ENCODE measurements around the gene LRRC49. TPM values are rescaled to one million over a fixed set of nuclear protein-coding genes. Genes with fewer than 3 reads are reported as not detected.

The LRRC49 gene
- total and polyA plus RNA-seq, 12 donors, result 9.7 to 149 (median 67.3) TPM

DNA sequence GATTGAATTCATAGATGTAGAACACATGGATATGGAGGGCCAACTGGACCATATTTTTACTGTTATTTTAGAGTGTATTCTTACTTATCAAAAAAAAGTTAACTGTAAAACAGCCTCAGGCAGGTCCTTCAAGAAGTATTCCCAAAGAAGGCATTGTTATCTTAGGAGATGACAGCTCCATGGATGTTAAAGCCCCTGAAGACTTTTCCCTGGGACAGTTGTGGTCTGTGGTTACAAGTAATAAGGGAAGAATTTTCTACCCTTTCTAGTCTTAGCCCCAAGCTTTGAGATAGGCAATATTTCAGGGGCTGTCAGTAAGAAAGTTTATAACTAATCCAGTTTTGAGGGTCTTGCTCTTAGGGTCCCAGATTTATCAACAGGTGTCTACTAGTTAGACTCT is 62.5 kb downstream of the LRRC49 start:
- no peak overlapping the region for H3K4me3 ChIP-seq
- intact Hi-C loops (cut with DNase I), result no loop called here
- H3K27ac ChIP-seq, result no peak overlapping the region
- DNase-seq (no peak), ATAC-seq (no peak)
- H3K27me3 ChIP-seq, result no peaks in the 10 kb centered on the region
- no peaks in the 10 kb centered on the region for H3K36me3 ChIP-seq
- peaks cover 0 to 7% (median 0%) of the 10 kb centered on the region in 9 donors for H3K4me1 ChIP-seq
- H3K9me3 ChIP-seq, result peaks cover 0 to 14% (median 9%) of the 10 kb centered on the region in 11 donors
- TF ChIP-seq, protein P1, sequence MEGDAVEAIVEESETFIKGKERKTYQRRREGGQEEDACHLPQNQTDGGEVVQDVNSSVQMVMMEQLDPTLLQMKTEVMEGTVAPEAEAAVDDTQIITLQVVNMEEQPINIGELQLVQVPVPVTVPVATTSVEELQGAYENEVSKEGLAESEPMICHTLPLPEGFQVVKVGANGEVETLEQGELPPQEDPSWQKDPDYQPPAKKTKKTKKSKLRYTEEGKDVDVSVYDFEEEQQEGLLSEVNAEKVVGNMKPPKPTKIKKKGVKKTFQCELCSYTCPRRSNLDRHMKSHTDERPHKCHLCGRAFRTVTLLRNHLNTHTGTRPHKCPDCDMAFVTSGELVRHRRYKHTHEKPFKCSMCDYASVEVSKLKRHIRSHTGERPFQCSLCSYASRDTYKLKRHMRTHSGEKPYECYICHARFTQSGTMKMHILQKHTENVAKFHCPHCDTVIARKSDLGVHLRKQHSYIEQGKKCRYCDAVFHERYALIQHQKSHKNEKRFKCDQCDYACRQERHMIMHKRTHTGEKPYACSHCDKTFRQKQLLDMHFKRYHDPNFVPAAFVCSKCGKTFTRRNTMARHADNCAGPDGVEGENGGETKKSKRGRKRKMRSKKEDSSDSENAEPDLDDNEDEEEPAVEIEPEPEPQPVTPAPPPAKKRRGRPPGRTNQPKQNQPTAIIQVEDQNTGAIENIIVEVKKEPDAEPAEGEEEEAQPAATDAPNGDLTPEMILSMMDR (IDR thresholded peaks at IDR 0.05), result no peak

DNA sequence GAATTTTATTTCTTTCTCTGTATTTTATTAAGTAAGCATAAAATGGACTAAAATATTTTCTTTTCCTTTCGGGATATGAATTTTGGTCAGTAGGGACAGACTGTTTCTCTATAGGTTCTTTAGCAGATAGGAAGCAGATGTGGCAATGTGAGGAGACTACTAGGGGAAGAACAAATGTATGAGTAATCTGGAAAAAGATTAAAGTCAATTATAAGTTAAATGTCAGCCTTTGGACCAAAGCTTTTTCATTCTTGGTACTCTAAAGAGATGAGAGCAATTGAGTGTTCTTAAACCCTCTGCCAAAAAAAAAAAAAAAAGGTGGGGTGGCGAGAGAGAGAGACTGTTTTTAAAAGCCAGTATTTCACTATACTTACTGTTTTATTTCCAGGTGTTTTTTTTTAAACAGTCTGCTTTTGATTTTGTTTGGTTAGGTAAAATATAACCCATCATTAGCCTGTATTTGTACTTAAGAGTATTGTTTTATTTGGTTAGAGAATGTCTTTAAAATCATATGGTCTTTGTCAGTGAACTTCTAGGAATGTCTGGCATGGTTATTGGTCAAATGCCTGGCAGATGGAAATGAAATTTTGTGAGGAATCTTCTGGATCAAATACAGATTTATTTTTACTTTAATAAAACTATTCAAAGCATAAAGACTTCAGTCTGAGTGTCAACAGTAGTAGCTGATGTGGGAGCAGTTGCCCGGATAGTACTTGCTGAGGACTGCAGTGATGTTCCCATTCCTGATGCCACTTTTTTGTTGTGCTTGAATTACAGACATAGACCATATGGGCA is 63.8 kb downstream of the LRRC49 start:
- no peaks in the 10 kb centered on the region for H3K36me3 ChIP-seq
- H3K27me3 ChIP-seq, result no peaks in the 10 kb centered on the region
- no peak for ATAC-seq
- no peak overlapping the region for H3K27ac ChIP-seq
- peaks cover 0 to 7% (median 0%) of the 10 kb centered on the region in 9 donors for H3K4me1 ChIP-seq
- H3K9me3 ChIP-seq, result peaks cover 0 to 6% (median under 1%) of the 10 kb centered on the region in 11 donors
- WGBS, 2 donors, result 76 to 78% methylated on average over 3 of the region's 3 CpGs
- intact Hi-C loops (cut with DNase I), result no loop called here
- no peak for DNase-seq
- TF ChIP-seq, protein P1 (IDR thresholded peaks at IDR 0.05), result no peak
- H3K4me3 ChIP-seq, result no peak overlapping the region

DNA sequence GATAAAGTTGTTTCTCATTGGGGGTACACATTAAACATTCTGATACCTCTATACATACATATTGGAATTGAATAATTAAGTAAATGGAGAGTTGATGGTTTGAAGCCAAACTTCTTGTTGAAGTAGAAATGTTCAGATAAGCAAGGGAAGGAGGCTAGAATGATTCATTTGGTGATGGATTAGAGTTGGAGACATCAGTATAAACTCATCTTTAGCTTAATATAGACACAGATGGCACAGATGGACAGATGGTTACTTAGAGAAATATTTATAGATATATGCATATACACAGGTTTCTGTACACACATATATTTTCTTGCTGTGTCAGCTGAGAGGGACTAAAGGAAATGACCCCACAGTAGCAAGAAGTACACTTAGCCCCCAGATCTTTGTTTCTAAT is 69.5 kb downstream of the LRRC49 start:
- Histone ChIP-seq H3K27me3 (no peaks in the 10 kb centered on the region), H3K9me3 (no peaks in the 10 kb centered on the region), H3K27ac (no peak overlapping the region), H3K4me3 (no peak overlapping the region), H3K36me3 (peaks cover 0 to 10% (median 0%) of the 10 kb centered on the region in 9 donors), H3K4me1 (no peaks in the 10 kb centered on the region)
- ATAC-seq (no peak), DNase-seq (no peak)
- TF ChIP-seq, protein P1 (IDR thresholded peaks at IDR 0.05), result no peak
- intact Hi-C loops (cut with DNase I), result no loop called here

DNA sequence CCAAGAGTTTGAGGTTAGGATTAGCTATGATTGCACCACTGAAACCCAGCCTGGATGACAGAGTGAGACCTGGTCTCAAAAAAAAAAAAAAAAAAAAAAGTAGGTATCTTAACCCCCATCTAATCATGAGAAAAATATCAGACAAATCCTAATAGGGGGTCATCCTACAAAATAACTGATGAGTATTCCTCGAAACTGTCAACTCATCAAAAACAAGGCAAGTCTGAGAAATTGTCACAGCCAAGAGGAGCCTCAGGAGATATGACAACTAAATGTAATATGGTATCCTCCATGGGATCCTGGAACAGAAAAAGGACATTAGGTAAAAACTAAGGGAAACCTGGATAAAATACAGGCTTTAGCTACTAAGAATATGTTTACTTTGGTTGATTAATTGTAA is 70.6 kb downstream of the LRRC49 start:
- H3K4me1 ChIP-seq, result no peaks in the 10 kb centered on the region
- intact Hi-C loops (cut with DNase I), result no loop called here
- 98 to 100% methylated on average over 1 of the region's 1 CpG for WGBS, 2 donors
- DNase-seq (no peak), ATAC-seq (no peak)
- no peak overlapping the region for H3K4me3 ChIP-seq
- no peaks in the 10 kb centered on the region for H3K27me3 ChIP-seq
- H3K27ac ChIP-seq, result no peak overlapping the region
- peaks cover 0 to 10% (median 0%) of the 10 kb centered on the region in 9 donors for H3K36me3 ChIP-seq
- H3K9me3 ChIP-seq, result peaks cover 0 to 4% (median 0%) of the 10 kb centered on the region in 11 donors
- TF ChIP-seq, protein P1 (IDR thresholded peaks at IDR 0.05), result no peak
